HCT116 (cell line): ENCODE measurements around the gene PIGN.

Source experiments
- POLR2AphosphoS5 ChIP-seq: IDR thresholded peaks from 2 replicates; pipeline ENCODE4 v1.6.1; 2011; ENCODE audit warnings: mild to moderate bottlenecking, low read depth, low read length, moderate library complexity
- YY1 ChIP-seq: IDR thresholded peaks from 2 replicates; pipeline ENCODE4 v1.6.1; 2011; ENCODE audit warnings: low read length, low read depth, moderate library complexity, mild to moderate bottlenecking; ENCODE audit not compliant: insufficient replicate concordance; ENCODE audit errors: extremely low read depth
- TF ChIP-seq, protein P1 (sequence below), 3 experiments: fragments of 200-600 bp in 1 of 3; sonication (generic) in 1 of 3; IDR thresholded peaks in 2 of 3; conservative IDR thresholded peaks in 1 of 3; 2 replicates each; pipeline ENCODE4 v1.5.1; 2012 to 2017; ENCODE audit warnings: low read depth in 2 of 3, low read length in 2 of 3, antibody characterized with exemption in 1 of 3, borderline replicate concordance in 1 of 3, control low read depth in 1 of 3, mild to moderate bottlenecking in 1 of 3, mixed read lengths in 1 of 3, mixed run types in 1 of 3, moderate library complexity in 1 of 3; ENCODE audit not compliant: insufficient read depth in 1 of 3

DNA sequence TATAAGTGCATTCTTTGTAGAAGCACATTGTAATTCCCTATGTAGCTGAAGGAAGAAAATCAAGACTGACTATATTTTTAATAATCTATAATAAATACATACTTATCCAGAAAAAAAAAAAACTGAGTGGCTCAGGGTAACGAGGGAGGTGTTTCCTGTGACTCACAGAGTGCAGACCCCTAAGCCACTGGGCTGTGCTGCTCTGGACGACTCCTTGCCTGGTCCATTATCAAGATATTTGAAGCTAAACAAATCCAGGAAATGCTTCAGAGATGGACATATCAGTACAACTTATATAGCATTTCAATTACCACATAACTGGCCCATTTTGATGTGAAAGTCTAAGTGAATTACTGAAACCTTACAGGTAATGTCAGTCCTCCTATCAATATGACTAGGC is 80.6 kb downstream of the PIGN start:
- TF ChIP-seq POLR2AphosphoS5 (no peak), YY1 (no peak)
- TF ChIP-seq, protein P1, sequence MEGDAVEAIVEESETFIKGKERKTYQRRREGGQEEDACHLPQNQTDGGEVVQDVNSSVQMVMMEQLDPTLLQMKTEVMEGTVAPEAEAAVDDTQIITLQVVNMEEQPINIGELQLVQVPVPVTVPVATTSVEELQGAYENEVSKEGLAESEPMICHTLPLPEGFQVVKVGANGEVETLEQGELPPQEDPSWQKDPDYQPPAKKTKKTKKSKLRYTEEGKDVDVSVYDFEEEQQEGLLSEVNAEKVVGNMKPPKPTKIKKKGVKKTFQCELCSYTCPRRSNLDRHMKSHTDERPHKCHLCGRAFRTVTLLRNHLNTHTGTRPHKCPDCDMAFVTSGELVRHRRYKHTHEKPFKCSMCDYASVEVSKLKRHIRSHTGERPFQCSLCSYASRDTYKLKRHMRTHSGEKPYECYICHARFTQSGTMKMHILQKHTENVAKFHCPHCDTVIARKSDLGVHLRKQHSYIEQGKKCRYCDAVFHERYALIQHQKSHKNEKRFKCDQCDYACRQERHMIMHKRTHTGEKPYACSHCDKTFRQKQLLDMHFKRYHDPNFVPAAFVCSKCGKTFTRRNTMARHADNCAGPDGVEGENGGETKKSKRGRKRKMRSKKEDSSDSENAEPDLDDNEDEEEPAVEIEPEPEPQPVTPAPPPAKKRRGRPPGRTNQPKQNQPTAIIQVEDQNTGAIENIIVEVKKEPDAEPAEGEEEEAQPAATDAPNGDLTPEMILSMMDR (IDR thresholded peaks at IDR 0.05 in 2 of 3, conservative IDR thresholded peaks at IDR 0.05 in 1 of 3; ENCODE audit: borderline replicate concordance in 1 of 3, insufficient read depth in 1 of 3, low read depth in 2 of 3, low read length in 2 of 3), result no peak
